Aorta (tissue), 5 donors: Measurements from ENCODE around the gene LUZP2. TPM values are rescaled to one million over a fixed set of nuclear protein-coding genes. Genes with fewer than 3 reads are reported as not detected.

Source experiments
- ATAC-seq: fragments of 200-7000 bp; cut with Tn5 transposase; one replicate; pipeline ENCODE4 v1.9.1; 2022; ENCODE audit warnings: moderate library complexity; ENCODE audit not compliant: low FRiP score
- DNase-seq, 2 donors: peaks; one replicate each; pipeline ENCODE4 v3.0.0-alpha.2; 2020
- H3K27ac ChIP-seq, 2 donors: one replicate each; pipeline ENCODE4 v1.5.1; 2013; ENCODE audit warnings: low read length in 2 of 2, mild to moderate bottlenecking in 2 of 2, moderate library complexity in 2 of 2, control low read depth in 1 of 2, inconsistent platforms in 1 of 2, low read depth in 1 of 2
- H3K27me3 ChIP-seq, 2 donors: one replicate each; pipeline ENCODE4 v1.6.1; 2013; ENCODE audit warnings: control low read depth in 1 of 2, low read length in 1 of 2, mild to moderate bottlenecking in 1 of 2, moderate library complexity in 1 of 2; ENCODE audit not compliant: insufficient read depth in 2 of 2, control insufficient read depth in 1 of 2
- H3K36me3 ChIP-seq, 2 donors: one replicate each; pipeline ENCODE4 v1.6.1; 2013; ENCODE audit warnings: control low read depth in 1 of 2, low read length in 1 of 2, mild to moderate bottlenecking in 1 of 2; ENCODE audit not compliant: insufficient read depth in 2 of 2, control insufficient read depth in 1 of 2
- H3K4me1 ChIP-seq, 2 donors: one replicate each; pipeline ENCODE4 v1.6.1; 2013; ENCODE audit warnings: low read length in 2 of 2, control low read depth in 1 of 2, mild to moderate bottlenecking in 1 of 2, moderate library complexity in 1 of 2; ENCODE audit not compliant: insufficient read depth in 2 of 2, control insufficient read depth in 1 of 2
- H3K4me3 ChIP-seq, 2 donors: one replicate each; pipeline ENCODE4 v1.5.1; 2013; ENCODE audit warnings: low read length in 2 of 2, control low read depth in 1 of 2, mild to moderate bottlenecking in 1 of 2
- H3K9me3 ChIP-seq: one replicate; pipeline ENCODE4 v1.6.1; 2013; ENCODE audit warnings: mild to moderate bottlenecking, low read length; ENCODE audit not compliant: control insufficient read depth
- WGBS, 2 donors: extraction: QIAGEN DNeasy Blood & Tissue Kit; methylation state at CpG; one replicate each; pipeline ENCODE4 v1.1.7; 2013; 5-methylcytosine and 5-hydroxymethylcytosine counted together
- intact Hi-C, 2 donors: fragments of 100-400 bp; cut with DNase I; formaldehyde crosslinking; loops; one replicate each; pipeline versions ENCODE4 v1.14.2 to v1.15.0; 2022
- polyA plus RNA-seq, 2 donors: library from polyadenylated mRNA; stranded (reverse); fragments of 200-250 nt; gene quantifications; one replicate each; pipeline ENCODE4 v1.2.3, GENCODE V29; 2013
- total RNA-seq, 2 donors: library from RNA; stranded (reverse); fragmentation: NEBNext Ultra II Directional; extraction: Animal tissue kit (Norgen Biotek cat#: 25700); gene quantifications; one replicate each; pipeline ENCODE4 v1.2.1, GENCODE V29; 2021
- donor health status: healthy with polysubstance abuse.
- donor health status: Bipolar disorder and iron deficiency.
- donor health status: DM: no; HTN: no; CAD: no.
- donor health status: DM: no; HTN: no; CAD: no.
- donor health status: DM: yes; HTN: yes; CAD: no.

Gene LUZP2
- total and polyA plus RNA-seq, 4 donors: 0.15 to 0.50 TPM; not detected in 2

DNA sequence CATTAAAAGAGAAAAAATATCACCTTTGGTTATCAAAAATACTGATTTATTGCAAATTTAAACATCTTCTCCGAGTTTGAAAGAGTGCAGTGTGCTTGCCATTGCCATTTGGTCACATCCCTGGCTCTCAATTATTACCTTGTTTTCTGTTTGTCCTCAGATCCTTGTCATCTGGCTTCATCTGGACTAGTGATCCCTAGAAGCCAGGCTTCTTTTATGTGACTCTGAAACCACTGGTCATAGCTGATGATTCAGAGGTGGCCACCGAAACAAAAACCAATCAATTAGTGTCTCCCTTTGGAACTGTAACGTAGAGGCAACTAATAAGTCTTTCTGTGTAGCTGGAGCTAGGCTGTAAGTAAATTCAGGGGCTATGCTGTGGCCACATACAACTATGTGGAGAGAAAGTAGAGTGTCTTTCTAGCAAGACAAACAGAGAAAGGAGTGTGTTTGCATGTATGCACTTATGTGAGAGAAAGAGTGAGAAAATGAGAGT, 237.9 kb downstream of the LUZP2 start:
- intact Hi-C loops: no loop called here
- WGBS, 2 donors: 41 to 42% methylated on average over 3 of the region's 3 CpGs
- Histone ChIP-seq H3K27me3 (no peaks in the 10 kb centered on the region), H3K36me3 (no peaks in the 10 kb centered on the region), H3K4me1 (no peaks in the 10 kb centered on the region), H3K27ac (no peak overlapping the region), H3K9me3 (no peaks in the 10 kb centered on the region), H3K4me3 (no peak overlapping the region)
- no peak for ATAC-seq
- DNase-seq: no peak

DNA sequence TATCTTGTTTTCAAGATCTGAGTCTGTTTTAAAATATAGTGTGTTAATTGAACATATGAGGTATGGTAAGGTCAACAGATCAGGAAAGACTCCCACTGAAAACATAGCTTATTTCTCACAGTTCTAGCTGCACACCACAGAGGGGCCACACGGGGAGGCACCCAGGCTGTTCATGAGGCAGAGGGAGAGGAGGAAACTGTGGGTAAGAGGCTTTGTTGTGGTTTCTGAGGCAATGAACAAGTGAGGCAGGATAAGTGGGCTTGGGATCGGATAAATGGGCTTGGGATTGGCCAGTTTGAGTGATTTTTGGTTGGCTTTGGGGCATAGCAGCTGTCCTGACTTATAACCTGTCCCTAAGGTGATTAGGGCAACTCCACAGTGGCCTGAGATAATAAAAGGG, 242.1 kb downstream of the LUZP2 start:
- no peak overlapping the region for H3K4me3 ChIP-seq
- intact Hi-C loops: no loop called here
- no peaks in the 10 kb centered on the region for H3K4me1 ChIP-seq
- no peaks in the 10 kb centered on the region for H3K36me3 ChIP-seq
- ATAC-seq (no peak), DNase-seq (no peak)
- H3K27ac ChIP-seq: no peak overlapping the region
- no peaks in the 10 kb centered on the region for H3K9me3 ChIP-seq
- H3K27me3 ChIP-seq: no peaks in the 10 kb centered on the region
- WGBS, 2 donors: 70 to 80% methylated on average over 2 of the region's 2 CpGs

DNA sequence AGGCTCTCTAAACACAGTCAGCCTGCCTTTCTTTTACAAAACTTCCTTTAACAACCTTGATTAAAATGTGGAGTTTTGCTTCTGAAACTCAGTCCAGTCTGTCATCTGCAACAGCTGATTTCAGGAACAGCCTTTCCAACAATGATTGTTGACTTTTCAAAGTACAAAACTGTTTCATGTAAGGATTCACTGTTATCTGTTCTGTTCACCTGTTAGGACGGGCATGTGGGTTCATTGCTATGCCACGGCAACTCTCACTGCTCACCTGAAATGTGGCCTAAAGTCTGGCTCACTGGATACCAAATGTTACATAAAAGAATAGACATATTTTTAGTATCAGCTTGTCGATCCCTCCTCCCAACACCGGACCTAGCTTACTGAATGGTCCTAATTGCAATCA, 242.8 kb downstream of the LUZP2 start:
- H3K27ac ChIP-seq: no peak overlapping the region
- WGBS, 2 donors: 85 to 91% methylated on average over 4 of the region's 4 CpGs
- DNase-seq (no peak), ATAC-seq (no peak)
- H3K9me3 ChIP-seq: no peaks in the 10 kb centered on the region
- no peaks in the 10 kb centered on the region for H3K36me3 ChIP-seq
- H3K4me3 ChIP-seq: no peak overlapping the region
- no peaks in the 10 kb centered on the region for H3K4me1 ChIP-seq
- intact Hi-C loops: no loop called here
- H3K27me3 ChIP-seq: no peaks in the 10 kb centered on the region

DNA sequence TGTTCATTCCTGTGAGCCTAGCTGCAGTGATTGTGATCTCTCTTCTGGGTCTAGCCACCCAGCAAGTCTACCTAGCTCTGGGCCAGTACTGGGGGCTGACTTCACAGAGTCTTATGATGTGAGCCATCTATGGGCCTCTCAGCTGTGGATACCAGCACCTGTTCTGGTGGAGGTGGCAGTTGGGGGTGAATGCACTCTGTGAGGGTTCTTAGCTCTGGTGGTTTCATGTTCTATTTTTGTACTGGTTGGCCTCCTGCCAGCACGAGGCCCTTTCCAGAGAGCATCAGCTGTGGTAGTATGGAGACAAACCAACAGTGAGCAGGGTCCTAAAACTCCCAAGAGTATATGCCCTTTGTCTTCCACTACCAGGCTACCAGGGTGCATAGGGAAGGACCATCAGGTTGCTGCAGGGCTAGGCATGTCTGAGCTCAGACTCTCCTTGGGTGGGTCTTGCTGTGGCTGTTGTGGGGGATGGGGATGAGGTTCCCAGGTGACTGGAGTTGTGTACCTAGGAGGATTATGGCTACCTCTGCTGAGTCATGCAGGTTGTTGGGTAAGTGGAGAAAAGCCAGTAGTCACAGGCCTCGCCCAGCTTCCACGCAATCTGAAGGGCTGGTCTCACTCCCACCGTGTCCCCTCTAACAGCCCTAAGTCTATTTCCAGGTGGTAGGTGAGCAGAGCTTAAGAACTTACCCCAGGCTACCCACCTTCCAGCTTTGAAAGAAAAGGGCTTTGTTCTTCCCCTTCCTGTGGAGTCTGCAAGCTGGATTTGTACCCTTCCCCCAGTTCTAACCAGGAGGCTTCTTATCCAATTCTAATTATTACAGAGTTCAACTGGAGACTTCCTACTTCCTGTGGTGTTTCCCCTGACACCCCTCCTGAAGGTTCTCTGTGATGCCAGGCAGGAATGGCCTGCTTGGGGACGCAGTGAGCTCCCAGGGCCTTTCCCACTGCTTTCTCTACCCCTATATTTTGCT, 250.7 kb downstream of the LUZP2 start:
- intact Hi-C loops: no loop called here
- H3K36me3 ChIP-seq: no peaks in the 10 kb centered on the region
- H3K4me1 ChIP-seq: no peaks in the 10 kb centered on the region
- no peak for DNase-seq
- no peak for ATAC-seq
- no peak overlapping the region for H3K4me3 ChIP-seq
- WGBS, 2 donors: 90% methylated on average over 5 of the region's 5 CpGs
- no peak overlapping the region for H3K27ac ChIP-seq
- H3K9me3 ChIP-seq: peaks cover 1% of the 10 kb centered on the region
- no peaks in the 10 kb centered on the region for H3K27me3 ChIP-seq

DNA sequence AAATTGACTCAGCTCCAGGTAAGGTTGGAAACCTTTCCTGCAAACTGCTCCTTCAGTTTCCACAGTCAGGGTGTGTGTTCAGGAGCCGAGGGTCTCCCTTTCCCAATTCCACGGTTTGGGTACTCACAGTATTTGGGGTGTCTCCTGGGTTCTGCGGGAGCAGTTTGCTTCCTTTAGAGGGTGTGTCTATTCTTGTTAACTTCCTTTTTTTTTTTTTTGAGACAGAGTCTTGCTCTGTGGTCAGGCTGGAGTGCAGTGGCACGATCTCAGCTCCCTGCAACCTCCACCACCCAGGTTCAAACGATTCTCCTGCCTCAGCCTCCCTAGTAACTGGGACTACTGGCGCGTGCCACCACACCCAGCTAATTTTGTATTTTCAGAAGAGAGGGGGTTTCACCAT, 251.4 kb downstream of the LUZP2 start:
- 76 to 86% methylated on average over 7 of the region's 7 CpGs for WGBS, 2 donors
- Histone ChIP-seq H3K9me3 (peaks cover 1% of the 10 kb centered on the region), H3K27ac (no peak overlapping the region), H3K4me3 (no peak overlapping the region), H3K27me3 (no peaks in the 10 kb centered on the region), H3K4me1 (no peaks in the 10 kb centered on the region), H3K36me3 (no peaks in the 10 kb centered on the region)
- intact Hi-C loops: no loop called here
- ATAC-seq: no peak
- DNase-seq: no peak

DNA sequence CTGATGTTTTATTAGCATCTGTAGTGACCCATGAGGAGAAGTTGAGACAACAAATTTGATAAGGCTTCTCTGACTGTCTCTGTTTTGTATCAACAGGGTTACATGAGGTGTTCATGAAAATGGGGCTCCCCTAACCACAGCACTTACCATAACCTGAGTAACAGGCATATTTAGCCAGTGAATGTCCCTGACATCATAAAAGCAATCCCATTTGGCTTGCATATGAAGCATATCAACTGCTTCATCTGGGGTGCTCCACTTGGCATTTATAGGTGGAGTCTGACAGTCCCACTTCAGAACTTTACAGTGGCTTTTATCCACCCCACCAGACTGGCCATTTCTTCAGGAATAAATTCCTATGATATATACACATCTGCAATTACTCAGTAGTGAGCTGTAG, 257.6 kb downstream of the LUZP2 start:
- Histone ChIP-seq H3K27me3 (no peaks in the 10 kb centered on the region), H3K9me3 (no peaks in the 10 kb centered on the region), H3K27ac (no peak overlapping the region), H3K4me1 (no peaks in the 10 kb centered on the region), H3K36me3 (no peaks in the 10 kb centered on the region), H3K4me3 (no peak overlapping the region)
- DNase-seq: no peak
- ATAC-seq: no peak
- intact Hi-C loops: no loop called here

DNA sequence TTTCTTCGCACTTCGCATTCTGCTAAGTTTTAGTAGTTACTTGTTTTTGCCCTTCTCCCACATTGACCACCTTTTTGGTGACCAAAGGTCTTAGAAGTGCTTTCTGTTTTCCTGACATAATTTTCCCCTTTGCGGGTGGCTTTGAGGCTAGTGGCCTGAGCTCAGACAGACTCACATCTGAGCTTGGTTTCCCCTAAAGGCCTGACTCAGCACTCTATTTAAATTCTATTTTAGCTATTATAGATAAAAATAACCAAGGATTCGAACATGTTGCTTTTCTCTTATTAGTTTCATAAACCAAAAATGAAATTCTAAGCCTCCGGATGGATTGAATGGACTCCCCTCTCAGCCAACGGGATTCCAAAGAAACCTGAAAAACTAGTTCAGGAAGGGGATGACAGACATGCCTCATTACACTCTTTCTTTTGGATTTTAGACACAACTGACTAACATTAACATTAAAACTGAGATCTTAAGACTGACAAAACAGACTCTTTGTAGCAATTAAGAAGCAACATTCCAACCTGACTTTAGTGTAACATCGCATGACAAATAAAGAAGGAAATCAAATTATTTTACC, 258.5 kb downstream of the LUZP2 start:
- DNase-seq (no peak), ATAC-seq (no peak)
- no peaks in the 10 kb centered on the region for H3K36me3 ChIP-seq
- intact Hi-C loops: no loop called here
- H3K9me3 ChIP-seq: no peaks in the 10 kb centered on the region
- WGBS, 2 donors: 81 to 85% methylated on average over 7 of the region's 7 CpGs
- H3K4me3 ChIP-seq: no peak overlapping the region
- no peaks in the 10 kb centered on the region for H3K27me3 ChIP-seq
- no peak overlapping the region for H3K27ac ChIP-seq
- H3K4me1 ChIP-seq: no peaks in the 10 kb centered on the region

DNA sequence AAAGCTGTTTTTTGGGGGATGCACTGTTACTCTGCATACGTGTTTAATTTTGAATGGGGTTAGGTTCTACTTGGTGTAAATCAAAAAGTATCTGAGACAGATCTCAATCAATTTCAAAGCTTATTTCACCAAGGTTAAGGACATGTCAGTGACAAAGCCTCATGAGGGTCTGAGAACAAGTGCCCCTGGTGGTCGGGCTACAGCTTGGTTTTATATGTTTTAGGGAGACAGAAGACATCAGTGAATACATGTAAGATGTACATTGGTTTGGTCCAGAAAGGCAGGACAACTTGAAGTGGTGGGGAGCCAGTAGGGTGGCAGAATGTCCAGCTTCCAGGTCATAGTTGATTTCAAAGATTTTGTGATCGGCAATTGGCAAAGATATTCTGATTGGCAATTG, 262.9 kb downstream of the LUZP2 start:
- Histone ChIP-seq H3K4me1 (no peaks in the 10 kb centered on the region), H3K4me3 (no peak overlapping the region), H3K27me3 (no peaks in the 10 kb centered on the region), H3K9me3 (no peaks in the 10 kb centered on the region), H3K27ac (no peak overlapping the region), H3K36me3 (no peaks in the 10 kb centered on the region)
- no peak for ATAC-seq
- intact Hi-C loops: no loop called here
- WGBS, 2 donors: 85 to 87% methylated on average over 3 of the region's 3 CpGs
- no peak for DNase-seq

DNA sequence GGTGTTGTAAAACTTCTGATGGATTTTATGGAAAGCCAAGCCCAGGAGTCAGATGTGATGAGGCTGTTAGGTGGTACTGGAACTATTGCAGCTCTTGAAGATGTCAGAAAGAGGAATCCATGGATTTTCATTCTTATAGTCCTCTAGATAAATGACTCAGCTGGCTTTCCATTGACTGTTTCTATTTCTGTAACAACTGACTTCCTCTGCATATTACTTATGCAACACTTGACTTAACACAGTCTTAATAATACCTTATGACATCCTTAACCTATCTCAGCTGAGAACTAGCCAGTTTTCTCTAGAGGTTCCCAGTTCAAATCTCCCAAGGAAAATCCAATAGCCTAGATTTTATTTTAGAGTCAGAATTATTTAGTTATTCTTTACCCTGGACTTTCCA, 263.8 kb downstream of the LUZP2 start:
- no peaks in the 10 kb centered on the region for H3K36me3 ChIP-seq
- no peaks in the 10 kb centered on the region for H3K27me3 ChIP-seq
- H3K27ac ChIP-seq: no peak overlapping the region
- intact Hi-C loops: no loop called here
- no peaks in the 10 kb centered on the region for H3K9me3 ChIP-seq
- no peaks in the 10 kb centered on the region for H3K4me1 ChIP-seq
- no peak for ATAC-seq
- H3K4me3 ChIP-seq: no peak overlapping the region
- DNase-seq: no peak
